GM21423 (cell line): Measurements from ENCODE around the gene ITGB6.
"Not testable (repeated sequence)": the region's sequence is repeated elsewhere in the genome, so short reads cannot be mapped to it uniquely, and the experiment has no call there.

Source experiments
- ATAC-seq: cut with Tn5 transposase; IDR thresholded peaks from one replicate; pipeline ENCODE4 v1.9.1; 2021; ENCODE audit warnings: mild to moderate bottlenecking, moderate library complexity; ENCODE audit not compliant: unreplicated experiment

ITGB6 gene

DNA sequence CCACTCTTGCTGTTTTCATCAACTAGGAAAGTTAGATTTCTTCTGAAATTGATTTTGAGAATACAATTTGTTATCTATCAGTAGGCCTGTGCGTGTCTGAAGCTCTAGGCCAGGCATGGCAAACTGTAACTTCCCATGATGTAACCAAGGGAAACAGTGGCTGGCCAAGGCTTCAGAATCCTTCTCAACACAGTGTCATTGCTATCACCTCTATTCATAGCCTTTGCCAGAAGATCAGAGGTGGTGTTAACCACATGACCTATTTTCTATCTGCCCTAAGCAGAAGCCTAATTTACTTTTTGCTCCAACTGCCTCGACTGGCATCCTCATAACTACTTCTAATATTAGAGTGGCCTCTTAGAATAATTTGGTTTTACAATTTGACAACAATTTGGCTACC is 2.5 kb downstream of the ITGB6 start:
- ATAC-seq = no peak

- ATAC-seq = peak; percentile 60
These were observed 5.1 kb downstream of the ITGB6 start for GRCh38 chr2:160194946-160195345.

GRCh38 chr2:160194351-160194750 is 5.7 kb downstream of the ITGB6 start:
- no peak for ATAC-seq

GRCh38 chr2:160181146-160181836 is 18.8 kb downstream of the ITGB6 start:
- not testable (repeated sequence) for ATAC-seq

DNA sequence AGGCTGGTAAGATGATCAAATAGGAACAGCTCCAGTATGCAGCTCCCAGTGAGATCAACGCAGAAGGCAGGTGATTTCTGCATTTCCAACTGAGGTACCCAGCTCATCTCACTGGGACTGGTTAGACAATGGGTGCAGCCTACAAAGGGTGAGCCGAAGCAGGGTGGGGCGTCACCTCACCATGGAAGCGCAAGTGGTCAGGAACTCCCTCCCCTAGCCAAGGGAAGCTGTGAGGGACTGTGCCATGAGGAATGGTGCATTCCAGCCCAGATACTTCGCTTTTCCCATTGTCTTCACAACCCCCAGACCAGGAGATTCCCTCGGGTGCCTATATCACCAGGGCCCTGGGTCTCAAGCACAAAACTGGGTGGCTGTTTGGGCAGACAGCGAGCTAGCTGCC is 19.4 kb downstream of the ITGB6 start:
- not testable (repeated sequence) for ATAC-seq

DNA sequence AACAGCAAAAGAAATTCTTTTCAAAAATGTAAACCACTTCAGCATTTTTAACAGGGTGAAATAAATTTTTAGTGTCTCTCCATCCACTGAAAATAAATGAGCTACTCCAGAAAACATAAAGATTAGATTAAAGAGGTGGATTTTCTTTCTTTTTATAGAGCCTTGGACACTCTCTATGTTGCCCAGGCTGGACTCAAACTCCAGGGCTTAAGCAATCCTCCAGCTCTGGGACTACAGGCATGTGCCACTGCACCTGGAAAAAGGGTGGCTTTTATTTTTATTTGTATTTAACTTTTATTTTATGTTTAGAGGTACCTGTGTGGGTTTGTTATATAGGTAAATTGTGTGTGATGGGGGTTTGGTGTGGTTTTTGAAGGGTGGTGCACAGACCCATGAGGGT is 19.9 kb downstream of the ITGB6 start:
- ATAC-seq = no peak

GRCh38 chr2:160175169-160176134 is 24.6 kb downstream of the ITGB6 start:
- ATAC-seq = no peak

DNA sequence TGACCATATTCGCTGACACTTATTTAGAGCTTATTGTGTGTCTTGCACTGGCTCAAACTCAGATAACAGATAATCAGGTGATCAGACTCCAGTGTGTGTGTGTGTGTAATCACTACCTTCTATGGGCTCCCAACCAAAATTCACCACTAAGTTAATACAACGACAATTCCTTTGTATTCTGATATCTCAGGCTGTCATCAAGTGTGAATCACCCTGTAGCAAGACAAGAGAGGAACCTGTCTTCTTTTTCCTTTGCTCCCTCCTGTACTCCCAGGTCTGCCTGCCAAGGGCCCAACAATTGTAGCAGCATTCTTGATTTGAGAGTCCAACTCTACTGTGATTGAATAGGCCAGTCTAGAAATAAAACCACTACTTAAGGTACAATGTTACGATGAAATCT is 25.8 kb downstream of the ITGB6 start:
- no peak for ATAC-seq

DNA sequence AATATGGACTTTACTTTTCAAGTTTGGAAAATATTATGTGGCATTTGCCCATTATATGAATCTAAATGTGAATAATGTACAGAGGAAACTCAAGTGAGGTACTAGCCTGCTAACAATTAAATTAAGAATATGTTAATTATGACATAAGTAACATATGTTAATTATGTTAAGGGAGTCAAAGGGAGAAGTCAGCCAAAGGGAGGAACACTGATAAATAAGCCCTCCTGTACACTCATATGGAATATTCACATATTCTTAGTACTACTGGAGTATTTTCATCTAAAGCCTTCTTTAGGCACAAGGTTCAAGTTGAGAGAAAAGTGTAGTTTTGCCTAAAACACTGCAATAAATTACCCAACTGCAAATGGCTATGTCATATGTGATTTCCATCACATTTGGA is 30.1 kb downstream of the ITGB6 start:
- ATAC-seq = no peak

DNA sequence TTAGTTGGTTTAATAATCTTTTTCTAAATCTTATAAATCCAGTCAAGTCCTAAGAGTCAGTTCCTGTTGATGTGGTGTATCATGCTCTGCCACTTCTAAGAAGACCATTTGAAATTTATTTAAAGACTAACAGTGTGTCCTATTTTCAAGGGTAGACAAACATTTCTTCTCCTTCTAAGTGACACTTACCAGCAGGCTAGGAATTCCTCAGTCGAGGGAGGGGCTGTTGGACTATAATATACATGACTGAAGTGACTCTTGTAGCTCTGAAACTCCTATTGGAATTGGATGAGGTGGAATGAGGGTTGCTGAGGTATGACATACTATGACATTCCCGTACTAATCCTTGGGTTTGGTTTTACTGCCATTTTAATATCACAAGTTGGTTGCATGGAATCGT is 30.6 kb downstream of the ITGB6 start:
- no peak for ATAC-seq

DNA sequence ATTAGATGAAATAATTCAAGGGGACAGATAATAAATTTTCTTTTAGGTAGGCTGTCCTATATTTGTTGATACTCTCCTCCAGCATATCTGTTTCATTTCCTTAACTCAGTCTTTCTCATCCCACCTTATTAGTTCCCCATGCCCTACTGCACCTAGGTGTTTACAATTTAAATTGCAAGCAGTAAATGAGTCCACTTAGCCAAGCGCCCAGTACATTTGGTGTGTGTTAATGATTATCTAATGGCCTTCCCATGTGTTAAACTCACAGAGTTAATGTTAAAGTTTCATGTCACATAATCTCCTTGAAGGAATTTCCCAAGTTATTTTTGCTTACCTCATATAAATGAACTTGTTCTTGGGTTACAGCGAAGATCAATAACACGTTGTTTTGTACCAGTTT is 31.2 kb downstream of the ITGB6 start:
- no peak for ATAC-seq

DNA sequence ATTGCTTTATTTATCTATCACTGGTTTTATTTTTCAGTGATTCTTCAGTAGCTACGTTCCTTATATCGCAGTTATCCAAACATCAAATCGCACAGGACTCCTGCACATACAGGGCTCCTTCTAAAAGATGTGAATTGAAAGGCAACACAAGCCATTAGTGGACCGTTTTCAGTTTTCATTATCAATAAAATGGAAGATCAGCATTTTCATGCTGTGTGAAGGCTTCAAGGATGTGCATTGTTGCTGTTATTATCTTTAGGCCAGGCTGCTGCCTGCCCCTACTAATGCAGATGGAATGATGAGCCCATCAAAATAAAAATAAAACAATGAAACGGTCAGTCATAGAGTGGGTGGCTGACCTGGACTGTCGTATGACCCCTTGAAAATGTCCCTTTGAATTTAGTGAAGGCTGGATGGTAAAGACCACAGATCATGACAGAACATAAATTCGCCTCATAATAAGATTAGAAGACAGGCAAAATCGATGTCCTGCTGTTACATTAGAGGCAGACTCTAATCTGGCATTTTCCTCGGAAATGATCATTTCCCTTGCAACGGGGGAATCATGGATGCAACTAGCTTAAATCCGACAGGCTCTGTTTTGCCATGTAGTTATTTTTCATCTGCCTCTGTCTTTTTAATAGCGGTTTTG is 32.9 kb downstream of the ITGB6 start:
- ATAC-seq = no peak

DNA sequence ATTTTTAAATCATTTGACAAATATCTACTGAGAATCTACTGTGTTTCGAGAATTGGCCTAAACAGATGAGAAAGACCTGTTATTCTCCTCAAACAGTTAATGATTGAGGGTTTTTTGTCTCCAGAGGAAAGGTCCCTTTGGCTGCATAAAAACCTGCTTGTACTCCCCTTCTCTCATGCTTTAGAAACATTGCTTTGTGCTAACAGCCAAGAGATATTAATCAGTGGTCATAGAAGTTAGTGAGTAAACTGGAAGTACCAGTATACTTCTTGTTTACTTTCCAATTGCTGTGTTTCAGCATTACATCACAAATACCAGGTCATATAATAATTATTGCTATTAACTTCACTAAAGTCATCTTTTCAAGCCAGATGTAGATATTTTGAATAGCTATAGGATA is 34.1 kb downstream of the ITGB6 start:
- ATAC-seq = no peak

- no peak for ATAC-seq
These were observed 35.0 kb downstream of the ITGB6 start for GRCh38 chr2:160165081-160165480.

GRCh38 chr2:160157861-160158829 is 41.9 kb downstream of the ITGB6 start:
- no peak for ATAC-seq

- no peak for ATAC-seq
These were observed 43.4 kb downstream of the ITGB6 start for GRCh38 chr2:160156665-160157064.

- ATAC-seq = no peak
These were observed 44.0 kb downstream of the ITGB6 start for GRCh38 chr2:160156100-160156499.

DNA sequence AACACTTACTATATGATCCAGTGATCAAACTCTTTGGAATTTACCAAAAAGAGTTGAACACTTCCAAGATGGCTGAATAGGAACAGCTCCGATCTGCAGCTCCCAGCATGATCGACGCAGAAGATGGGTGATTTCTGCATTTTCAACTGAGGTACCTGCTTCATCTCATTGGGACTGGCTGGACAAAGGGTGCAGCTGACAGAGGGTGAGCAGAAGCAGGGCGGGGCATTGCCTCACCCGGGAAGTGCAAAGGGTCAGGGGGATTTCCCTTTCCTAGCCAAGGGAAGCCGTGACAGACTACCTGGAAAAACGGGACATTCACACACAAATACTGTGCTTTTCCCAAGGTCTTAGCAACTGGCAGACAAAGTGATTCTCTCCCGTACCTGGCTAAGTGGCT is 51.7 kb downstream of the ITGB6 start:
- not testable (repeated sequence) for ATAC-seq

DNA sequence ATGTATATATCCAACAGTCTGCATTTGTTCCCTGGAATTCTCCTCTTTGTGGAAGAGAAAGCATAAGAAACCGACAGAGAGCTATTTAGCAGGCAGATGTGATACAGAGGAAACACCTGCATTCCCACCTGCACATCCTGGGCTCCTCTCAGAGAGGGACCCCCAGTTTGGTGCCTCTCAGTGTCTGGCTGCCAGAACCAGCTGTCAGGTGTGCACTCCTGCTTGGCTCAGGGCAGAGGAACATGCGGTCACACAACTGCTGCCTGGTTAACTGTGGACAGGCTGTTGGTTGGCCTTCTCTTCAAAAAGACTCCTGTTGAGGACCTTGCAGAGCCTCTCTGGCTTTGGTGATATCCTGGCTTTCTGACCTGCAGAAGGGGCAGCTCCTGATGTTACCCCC is 54.6 kb downstream of the ITGB6 start:
- no peak for ATAC-seq

GRCh38 chr2:160144280-160144990 is 55.6 kb downstream of the ITGB6 start:
- no peak for ATAC-seq
